Measurements from ENCODE around the gene TRABD2B.

The TRABD2B gene

DNA sequence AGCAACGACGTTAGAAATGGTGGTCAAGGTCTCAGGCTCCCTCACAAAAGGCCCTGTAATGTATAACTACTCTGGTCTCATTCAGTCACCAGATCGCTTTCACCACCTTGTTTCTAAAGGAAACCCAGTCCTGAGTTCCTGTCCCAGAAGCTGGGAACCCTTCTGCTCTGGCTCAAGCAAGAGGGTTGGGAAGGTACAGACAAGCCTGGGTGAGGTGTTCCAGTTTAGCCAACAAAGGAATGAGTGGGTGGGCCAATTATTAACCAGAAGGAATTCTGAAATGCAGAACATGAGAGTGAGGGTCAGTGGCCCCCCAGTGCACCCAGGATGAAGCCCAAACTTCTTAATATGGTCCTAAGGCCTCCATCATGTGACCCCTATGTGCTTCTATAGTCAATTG is 17.5 kb downstream of the TRABD2B start:
- 90 to 100% methylated on average over 2 of the region's 3 CpGs for WGBS, 2 experiments (ENCODE audit: insufficient coverage in 2 of 2)
- Histone ChIP-seq H3K27ac (ENCODE audit: low read depth, low read length, severe bottlenecking) (no peak overlapping the region), H3K36me3 (ENCODE audit: control insufficient read depth, insufficient read depth, low read length) (no peaks in the 10 kb centered on the region), H3K9me3 (ENCODE audit: control insufficient read depth, low read length) (no peaks in the 10 kb centered on the region), H3K4me3 (ENCODE audit: extremely low read depth, insufficient read depth, low read length, poor library complexity, severe bottlenecking) (no peak overlapping the region), H3K4me1 (ENCODE audit: control insufficient read depth, insufficient read depth, low read length, poor library complexity, severe bottlenecking) (peaks cover 11% of the 10 kb centered on the region)

DNA sequence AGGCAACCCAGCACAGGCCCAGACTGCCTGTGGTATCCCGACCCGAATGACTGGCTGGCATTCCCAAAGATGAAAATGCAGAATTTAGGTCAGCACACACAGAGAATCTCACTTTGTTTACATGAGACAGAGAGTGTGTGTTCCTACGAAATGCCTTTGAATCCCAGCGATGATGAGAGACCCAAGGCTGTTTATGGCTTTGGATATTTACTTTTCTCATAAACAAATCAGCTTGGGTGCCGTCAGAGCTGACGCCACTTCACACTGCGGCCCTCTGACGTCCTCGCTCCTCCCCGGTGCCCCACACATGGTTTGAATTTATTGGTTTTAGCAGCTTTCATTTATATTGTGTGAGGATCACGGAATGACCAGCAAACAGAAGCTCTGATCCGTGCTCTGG is 18.7 kb downstream of the TRABD2B start:
- Histone ChIP-seq H3K4me1 (ENCODE audit: control insufficient read depth, insufficient read depth, low read length, poor library complexity, severe bottlenecking) (no peaks in the 10 kb centered on the region), H3K36me3 (ENCODE audit: control insufficient read depth, insufficient read depth, low read length) (no peaks in the 10 kb centered on the region), H3K27ac (ENCODE audit: low read depth, low read length, severe bottlenecking) (no peak overlapping the region), H3K4me3 (ENCODE audit: extremely low read depth, insufficient read depth, low read length, poor library complexity, severe bottlenecking) (no peak overlapping the region), H3K9me3 (ENCODE audit: control insufficient read depth, low read length) (no peaks in the 10 kb centered on the region)
- 89 to 98% methylated on average over 9 to 12 of the region's 12 CpGs for WGBS, 2 experiments (ENCODE audit: insufficient coverage in 2 of 2)

DNA sequence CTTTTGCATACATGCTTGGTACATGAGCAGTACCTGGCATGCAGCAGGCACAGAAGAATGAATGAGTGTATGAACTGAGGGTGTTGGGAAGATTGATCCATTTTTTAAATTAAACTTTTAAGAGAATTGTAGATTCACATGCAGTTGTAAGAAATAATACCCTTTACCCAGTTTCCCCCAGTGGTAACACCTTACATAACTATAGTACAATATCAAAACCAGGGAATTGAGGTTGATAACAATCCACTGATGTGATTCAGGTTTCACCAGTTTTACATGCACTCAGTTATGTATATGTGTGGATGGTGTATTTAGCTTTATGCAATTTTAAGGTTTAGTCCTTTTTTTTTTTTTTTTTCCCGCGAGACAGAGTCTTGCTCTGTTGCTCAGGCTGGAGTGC is 20.5 kb downstream of the TRABD2B start:
- Histone ChIP-seq H3K4me3 (ENCODE audit: extremely low read depth, insufficient read depth, low read length, poor library complexity, severe bottlenecking) (no peak overlapping the region), H3K27ac (ENCODE audit: low read depth, low read length, severe bottlenecking) (no peak overlapping the region), H3K36me3 (ENCODE audit: control insufficient read depth, insufficient read depth, low read length) (no peaks in the 10 kb centered on the region), H3K4me1 (ENCODE audit: control insufficient read depth, insufficient read depth, low read length, poor library complexity, severe bottlenecking) (no peaks in the 10 kb centered on the region), H3K9me3 (ENCODE audit: control insufficient read depth, low read length) (no peaks in the 10 kb centered on the region)
- no CpG with 5 or more reads among the region's 2 CpGs for WGBS, 2 experiments (ENCODE audit: insufficient coverage in 2 of 2)

DNA sequence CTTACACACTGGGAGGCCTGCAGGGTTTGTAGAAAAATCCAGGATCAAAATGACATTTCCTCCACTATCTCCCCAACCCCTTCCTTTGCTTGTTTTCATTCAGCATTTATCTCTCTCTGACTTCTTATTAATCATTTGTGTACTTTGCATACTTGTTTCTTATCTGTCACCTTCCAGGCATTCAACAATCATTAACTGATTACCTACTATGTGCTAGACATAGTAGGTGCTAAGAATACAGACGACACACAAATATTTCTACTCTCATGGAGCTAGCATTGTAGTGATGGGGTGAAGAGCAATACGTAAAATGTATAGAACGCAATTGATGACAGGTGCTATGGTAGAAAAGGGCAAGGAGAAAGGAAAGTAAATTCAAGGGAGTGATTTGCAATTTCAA is 20.9 kb downstream of the TRABD2B start:
- 94 to 100% methylated on average over 2 of the region's 3 CpGs for WGBS, 2 experiments (ENCODE audit: insufficient coverage in 2 of 2)
- Histone ChIP-seq H3K4me3 (ENCODE audit: extremely low read depth, insufficient read depth, low read length, poor library complexity, severe bottlenecking) (no peak overlapping the region), H3K9me3 (ENCODE audit: control insufficient read depth, low read length) (no peaks in the 10 kb centered on the region), H3K36me3 (ENCODE audit: control insufficient read depth, insufficient read depth, low read length) (no peaks in the 10 kb centered on the region), H3K27ac (ENCODE audit: low read depth, low read length, severe bottlenecking) (no peak overlapping the region), H3K4me1 (ENCODE audit: control insufficient read depth, insufficient read depth, low read length, poor library complexity, severe bottlenecking) (no peaks in the 10 kb centered on the region)

DNA sequence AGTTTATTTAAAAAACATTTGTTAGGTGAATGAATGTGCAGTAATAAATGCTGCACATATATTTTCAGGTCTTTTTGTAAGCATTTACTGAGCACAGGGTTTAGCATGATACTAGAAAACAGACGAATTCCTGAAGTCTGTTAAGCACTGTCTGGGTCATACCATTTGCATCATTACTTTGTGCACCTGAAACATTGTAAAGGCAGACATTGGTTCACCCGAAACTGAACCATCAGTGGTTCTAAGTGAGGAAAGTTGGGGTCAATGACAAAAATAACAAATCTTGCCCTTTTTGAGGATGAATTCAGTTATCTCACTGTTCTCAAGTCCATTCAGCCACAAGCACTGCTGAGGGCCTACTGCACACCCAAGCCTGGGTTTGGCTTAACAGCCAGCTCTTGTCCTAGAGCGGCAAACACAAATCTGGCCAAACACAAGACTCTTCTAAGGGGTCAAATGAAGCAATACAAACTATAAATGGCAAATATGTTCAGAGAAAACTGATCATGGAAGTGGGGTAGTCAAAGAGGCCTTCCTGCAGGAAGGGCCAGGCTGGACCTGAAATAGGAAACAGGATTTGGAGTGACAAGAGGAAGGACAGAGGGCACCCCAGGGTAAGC is 21.8 kb downstream of the TRABD2B start:
- no peak overlapping the region for H3K27ac ChIP-seq (ENCODE audit: low read depth, low read length, severe bottlenecking)

DNA sequence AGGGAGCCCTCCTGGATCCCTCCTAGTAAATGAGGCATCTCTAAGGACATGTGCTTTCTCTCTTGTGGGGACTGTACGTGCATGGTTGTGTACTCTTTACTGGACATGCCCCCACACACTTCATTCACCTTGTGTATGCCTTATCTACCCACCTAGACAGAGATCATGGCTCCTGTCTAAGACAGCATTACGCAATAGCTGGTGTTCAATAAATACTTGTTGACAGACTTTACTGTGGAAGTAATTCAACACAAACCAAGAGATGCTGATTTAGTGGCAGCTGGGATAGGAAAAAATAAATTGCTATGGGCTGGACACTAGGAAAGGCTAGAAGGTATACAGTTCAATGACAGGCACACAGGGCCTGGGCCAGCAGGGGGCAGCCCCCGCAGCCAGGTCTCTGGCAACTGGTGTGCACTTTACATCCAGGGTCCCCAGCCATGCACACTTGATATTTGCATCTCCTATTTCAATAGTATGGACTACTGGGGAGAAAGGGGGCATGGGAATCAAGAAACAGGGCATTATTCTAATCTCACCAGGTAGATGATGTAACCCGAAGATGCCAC is 24.2 kb downstream of the TRABD2B start:
- Histone ChIP-seq H3K9me3 (ENCODE audit: control insufficient read depth, low read length) (no peaks in the 10 kb centered on the region), H3K4me1 (ENCODE audit: control insufficient read depth, insufficient read depth, low read length, poor library complexity, severe bottlenecking) (no peaks in the 10 kb centered on the region), H3K27ac (ENCODE audit: low read depth, low read length, severe bottlenecking) (no peak overlapping the region), H3K36me3 (ENCODE audit: control insufficient read depth, insufficient read depth, low read length) (no peaks in the 10 kb centered on the region), H3K4me3 (ENCODE audit: extremely low read depth, insufficient read depth, low read length, poor library complexity, severe bottlenecking) (no peak overlapping the region)
- WGBS, 2 experiments (ENCODE audit: insufficient coverage in 2 of 2), result 33 to 100% methylated on average over 1 of the region's 4 CpGs

More for the DNA sequence above, 21.8 kb downstream of the TRABD2B start:
- Histone ChIP-seq H3K9me3 (ENCODE audit: control insufficient read depth, low read length) (no peaks in the 10 kb centered on the region), H3K36me3 (ENCODE audit: control insufficient read depth, insufficient read depth, low read length) (no peaks in the 10 kb centered on the region), H3K4me3 (ENCODE audit: extremely low read depth, insufficient read depth, low read length, poor library complexity, severe bottlenecking) (no peak overlapping the region), H3K4me1 (ENCODE audit: control insufficient read depth, insufficient read depth, low read length, poor library complexity, severe bottlenecking) (no peaks in the 10 kb centered on the region)
- 91 to 100% methylated on average over 1 to 2 of the region's 3 CpGs for WGBS, 2 experiments (ENCODE audit: insufficient coverage in 2 of 2)

DNA sequence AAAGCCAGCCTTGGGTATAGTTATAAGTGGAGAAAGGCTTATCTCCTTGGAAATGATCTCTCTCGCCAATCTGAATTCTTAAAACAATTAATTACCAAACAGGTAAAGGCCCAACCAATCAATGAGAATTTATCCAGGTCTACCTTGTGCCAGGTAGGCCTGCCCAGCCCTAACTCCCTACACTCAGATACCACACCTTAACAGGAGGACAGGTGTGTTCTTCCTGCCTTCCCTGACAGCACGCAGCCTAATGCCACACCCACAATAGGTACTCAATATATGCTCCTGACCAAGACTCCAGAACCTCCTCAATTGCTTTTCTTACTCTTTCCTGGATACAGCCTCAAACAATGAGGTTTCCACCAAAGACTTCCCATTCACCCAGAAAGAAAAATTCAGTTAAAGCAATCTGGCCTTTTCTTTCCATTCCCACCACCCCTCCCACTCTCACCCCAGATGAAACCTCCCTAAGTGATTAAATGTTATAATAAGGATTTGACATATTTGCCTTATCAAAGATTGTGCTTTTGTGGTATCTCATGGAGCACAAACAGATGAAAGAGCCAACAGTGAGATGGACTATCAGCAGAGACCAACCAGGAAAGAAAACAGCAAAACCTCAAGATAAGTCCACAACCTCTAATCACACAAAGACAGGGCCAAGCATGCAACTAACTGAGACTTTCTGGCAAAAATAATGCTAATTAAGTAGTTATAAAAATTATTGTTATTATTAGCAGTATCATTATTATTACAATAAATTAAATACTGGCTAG is 25.6 kb downstream of the TRABD2B start:
- WGBS, 2 experiments (ENCODE audit: insufficient coverage in 2 of 2), result 100% methylated on average over 1 of the region's 2 CpGs; no CpG with 5 or more reads in 1 of the 2 experiments

DNA sequence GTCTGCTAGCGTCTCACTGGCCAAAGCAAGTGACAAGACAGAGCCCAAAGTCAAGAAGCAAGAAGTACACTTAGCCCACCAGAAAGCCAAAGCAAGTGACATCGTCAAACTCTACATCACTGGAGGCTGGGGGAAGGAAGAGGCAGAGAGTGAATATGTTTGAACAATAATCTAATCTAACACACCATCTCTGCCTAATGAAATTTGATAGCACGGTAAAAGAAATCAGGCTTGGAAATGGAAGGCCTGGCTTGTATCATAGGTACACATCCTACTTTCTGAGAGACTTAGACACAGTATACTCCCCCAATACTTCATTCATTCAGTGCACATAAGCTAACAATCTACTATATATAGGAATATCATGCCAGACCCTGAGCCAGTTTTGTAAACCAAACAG is 26.3 kb downstream of the TRABD2B start:
- Histone ChIP-seq H3K4me1 (ENCODE audit: control insufficient read depth, insufficient read depth, low read length, poor library complexity, severe bottlenecking) (no peaks in the 10 kb centered on the region), H3K9me3 (ENCODE audit: control insufficient read depth, low read length) (no peaks in the 10 kb centered on the region), H3K4me3 (ENCODE audit: extremely low read depth, insufficient read depth, low read length, poor library complexity, severe bottlenecking) (no peak overlapping the region), H3K27ac (ENCODE audit: low read depth, low read length, severe bottlenecking) (no peak overlapping the region), H3K36me3 (ENCODE audit: control insufficient read depth, insufficient read depth, low read length) (no peaks in the 10 kb centered on the region)
- WGBS, 2 experiments (ENCODE audit: insufficient coverage in 2 of 2), result 100% methylated on average over 1 of the region's 3 CpGs; no CpG with 5 or more reads in 1 of the 2 experiments

More for the DNA sequence above, 25.6 kb downstream of the TRABD2B start:
- H3K36me3 ChIP-seq (ENCODE audit: control insufficient read depth, insufficient read depth, low read length), result no peaks in the 10 kb centered on the region
- H3K4me1 ChIP-seq (ENCODE audit: control insufficient read depth, insufficient read depth, low read length, poor library complexity, severe bottlenecking), result no peaks in the 10 kb centered on the region
- no peaks in the 10 kb centered on the region for H3K9me3 ChIP-seq (ENCODE audit: control insufficient read depth, low read length)
- H3K27ac ChIP-seq (ENCODE audit: low read depth, low read length, severe bottlenecking), result no peak overlapping the region
- H3K4me3 ChIP-seq (ENCODE audit: extremely low read depth, insufficient read depth, low read length, poor library complexity, severe bottlenecking), result no peak overlapping the region

DNA sequence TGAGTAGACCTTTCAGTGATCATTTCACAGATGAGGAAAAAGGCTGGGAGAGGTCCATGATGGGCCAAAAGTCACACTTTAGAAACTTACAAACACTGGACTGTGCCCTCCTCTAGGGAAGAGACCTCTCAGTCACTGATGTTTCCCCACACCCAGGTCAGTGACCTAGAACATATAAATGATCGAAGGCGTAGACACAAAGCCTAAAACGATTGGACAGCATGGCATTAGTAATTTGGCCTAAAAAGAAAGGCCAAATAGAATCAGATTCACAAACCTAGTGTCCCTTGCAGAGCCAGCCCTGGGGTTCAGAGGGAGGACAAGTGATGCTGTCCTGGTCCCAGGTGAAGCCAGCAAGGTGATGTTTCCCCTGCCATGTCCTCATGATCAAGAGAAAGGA is 27.7 kb downstream of the TRABD2B start:
- 86 to 100% methylated on average over 3 of the region's 3 CpGs for WGBS, 2 experiments (ENCODE audit: insufficient coverage in 2 of 2)
- H3K4me3 ChIP-seq (ENCODE audit: extremely low read depth, insufficient read depth, low read length, poor library complexity, severe bottlenecking), result no peak overlapping the region

DNA sequence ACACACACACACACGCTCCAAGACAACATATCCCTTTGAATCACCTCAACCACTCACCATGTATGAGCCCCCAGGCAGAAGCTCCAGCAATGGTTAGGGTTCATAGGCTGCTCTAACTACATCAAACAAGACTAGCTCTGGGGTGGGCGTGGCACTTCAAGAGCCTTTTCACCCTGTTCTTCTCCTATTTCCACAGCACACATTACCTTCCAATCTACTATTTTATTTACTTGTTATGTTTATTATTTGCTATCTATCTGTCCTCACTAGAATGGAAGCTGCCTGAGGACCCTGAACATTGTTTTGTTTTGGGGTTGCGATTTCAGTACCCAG is 28.7 kb downstream of the TRABD2B start:
- 89 to 100% methylated on average over 2 of the region's 3 CpGs for WGBS, 2 experiments (ENCODE audit: insufficient coverage in 2 of 2)
- Histone ChIP-seq H3K9me3 (ENCODE audit: control insufficient read depth, low read length) (no peaks in the 10 kb centered on the region), H3K4me3 (ENCODE audit: extremely low read depth, insufficient read depth, low read length, poor library complexity, severe bottlenecking) (no peak overlapping the region), H3K36me3 (ENCODE audit: control insufficient read depth, insufficient read depth, low read length) (no peaks in the 10 kb centered on the region), H3K4me1 (ENCODE audit: control insufficient read depth, insufficient read depth, low read length, poor library complexity, severe bottlenecking) (peaks cover 3% of the 10 kb centered on the region), H3K27ac (ENCODE audit: low read depth, low read length, severe bottlenecking) (no peak overlapping the region)

More for the DNA sequence above, 27.7 kb downstream of the TRABD2B start:
- H3K9me3 ChIP-seq (ENCODE audit: control insufficient read depth, low read length), result no peaks in the 10 kb centered on the region
- H3K36me3 ChIP-seq (ENCODE audit: control insufficient read depth, insufficient read depth, low read length), result no peaks in the 10 kb centered on the region
- no peaks in the 10 kb centered on the region for H3K4me1 ChIP-seq (ENCODE audit: control insufficient read depth, insufficient read depth, low read length, poor library complexity, severe bottlenecking)
- H3K27ac ChIP-seq (ENCODE audit: low read depth, low read length, severe bottlenecking), result no peak overlapping the region
